GM21447 (cell line): ENCODE results near the gene PEAK1.
"Not testable (repeated sequence)": the region's sequence is repeated elsewhere in the genome, so short reads cannot be mapped to it uniquely, and the experiment has no call there.

Source experiments
- ATAC-seq: cut with Tn5 transposase; IDR thresholded peaks from one replicate; pipeline ENCODE4 v1.9.1; 2021; ENCODE audit not compliant: unreplicated experiment

The PEAK1 gene

DNA sequence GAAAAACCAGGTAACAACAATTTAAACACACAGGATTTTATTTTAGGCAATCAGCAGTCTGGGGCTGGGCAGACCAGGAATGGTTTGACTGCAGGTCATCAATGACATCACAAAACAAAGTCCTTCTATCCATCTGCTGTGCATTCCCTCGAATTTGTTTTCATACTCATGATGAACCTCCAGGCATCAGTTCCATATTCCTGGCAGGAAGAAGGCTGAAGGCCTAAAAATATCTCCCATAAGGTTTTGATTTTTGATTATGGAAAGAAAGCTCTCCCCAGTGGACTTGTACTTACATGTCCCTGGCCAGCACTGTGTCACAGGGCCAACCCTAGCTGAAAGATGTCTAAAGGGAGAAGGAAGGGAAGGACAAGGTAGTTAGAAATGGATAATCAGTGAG lies 107.4 kb downstream of the PEAK1 start:
- no peak for ATAC-seq

DNA sequence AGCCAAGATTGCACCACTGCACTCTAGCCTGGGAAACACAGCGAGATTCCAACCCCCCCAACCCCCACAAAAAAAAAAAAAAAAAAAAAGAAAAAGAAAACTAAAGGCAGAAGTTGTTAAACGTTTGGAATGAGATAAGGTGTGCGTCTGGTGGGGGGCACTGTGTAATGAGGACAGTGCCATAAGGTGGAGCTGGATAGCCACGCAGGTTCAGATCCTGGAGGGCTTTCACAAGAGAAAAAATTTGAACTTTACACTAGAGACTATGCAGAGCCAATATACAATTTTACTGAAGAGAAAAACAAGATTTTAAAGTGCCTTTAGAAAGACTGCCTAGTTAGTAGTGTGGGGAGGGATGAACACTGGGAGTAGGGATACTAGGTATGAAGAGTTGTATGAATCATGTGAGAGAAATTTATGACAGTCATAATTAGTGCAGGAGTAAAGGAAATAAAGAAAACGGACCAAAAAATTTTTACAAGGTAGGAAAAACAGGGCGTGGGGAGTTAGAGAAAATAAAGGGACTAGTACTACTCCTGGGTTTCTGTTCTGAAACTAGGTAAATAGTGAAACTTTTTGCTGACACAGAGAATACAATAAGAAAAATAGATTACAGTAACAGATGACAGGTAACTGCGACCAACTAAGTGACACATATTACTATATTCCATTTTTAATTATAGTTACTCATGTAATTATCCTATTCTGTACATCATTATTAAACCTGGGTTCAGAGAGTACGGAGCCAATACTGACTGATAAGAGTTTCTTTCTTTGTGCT lies 108.1 kb downstream of the PEAK1 start:
- ATAC-seq: no peak

DNA sequence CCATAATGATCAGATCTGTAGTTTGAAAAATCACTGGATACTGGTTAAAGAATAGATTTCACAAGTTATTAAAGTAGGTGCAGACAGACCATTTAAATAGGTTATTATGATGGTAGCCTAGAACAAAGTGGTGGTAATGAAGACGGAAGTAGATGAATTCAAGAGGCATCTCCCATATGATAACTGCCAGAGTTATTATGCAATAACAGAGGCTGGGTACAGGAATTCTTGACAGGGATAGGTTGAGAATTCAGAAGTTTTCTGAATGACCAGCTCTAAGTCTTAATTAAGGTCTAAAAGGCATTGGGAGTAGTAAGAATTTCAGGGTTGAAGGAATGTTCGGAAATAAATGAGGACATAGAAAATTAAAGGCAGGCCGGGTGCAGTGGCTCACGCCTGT lies 108.9 kb downstream of the PEAK1 start:
- ATAC-seq: no peak

DNA sequence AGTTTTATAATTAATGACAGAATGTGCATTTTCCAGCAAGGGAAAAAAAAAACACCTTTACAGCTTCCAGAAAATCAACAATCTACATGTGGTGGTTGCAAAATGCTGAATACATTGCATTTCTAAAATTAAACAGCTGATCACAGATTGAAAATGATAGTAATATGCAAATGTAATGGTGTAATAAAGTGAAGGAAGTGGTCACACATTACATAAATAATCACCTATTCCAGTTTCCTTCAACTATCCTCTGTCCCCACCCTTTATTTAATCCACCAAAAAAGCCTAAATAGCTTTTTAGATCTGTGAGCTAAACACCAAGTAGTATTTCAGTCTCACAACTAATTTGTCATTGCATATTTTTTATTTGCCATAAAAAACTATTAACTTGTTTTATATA lies 110.5 kb downstream of the PEAK1 start:
- no peak for ATAC-seq

DNA sequence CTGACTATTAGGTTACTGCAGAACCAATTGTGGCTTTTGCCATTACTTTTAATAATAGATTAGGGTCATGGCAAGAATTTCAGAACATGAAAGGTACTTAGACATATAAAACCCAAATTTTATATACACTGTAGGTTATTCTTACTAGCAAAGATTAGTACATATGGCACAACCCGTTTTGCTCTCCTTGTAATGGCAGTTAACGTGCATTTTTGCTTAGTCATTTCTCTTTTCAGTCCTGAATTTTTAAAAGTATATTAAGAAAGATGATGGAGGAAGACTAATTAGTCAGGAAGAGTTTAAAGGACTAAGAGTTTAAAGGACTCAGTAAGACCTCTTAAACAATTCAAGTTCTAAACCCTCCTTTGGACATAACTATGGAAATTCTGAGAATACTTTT lies 114.0 kb downstream of the PEAK1 start:
- no peak for ATAC-seq

DNA sequence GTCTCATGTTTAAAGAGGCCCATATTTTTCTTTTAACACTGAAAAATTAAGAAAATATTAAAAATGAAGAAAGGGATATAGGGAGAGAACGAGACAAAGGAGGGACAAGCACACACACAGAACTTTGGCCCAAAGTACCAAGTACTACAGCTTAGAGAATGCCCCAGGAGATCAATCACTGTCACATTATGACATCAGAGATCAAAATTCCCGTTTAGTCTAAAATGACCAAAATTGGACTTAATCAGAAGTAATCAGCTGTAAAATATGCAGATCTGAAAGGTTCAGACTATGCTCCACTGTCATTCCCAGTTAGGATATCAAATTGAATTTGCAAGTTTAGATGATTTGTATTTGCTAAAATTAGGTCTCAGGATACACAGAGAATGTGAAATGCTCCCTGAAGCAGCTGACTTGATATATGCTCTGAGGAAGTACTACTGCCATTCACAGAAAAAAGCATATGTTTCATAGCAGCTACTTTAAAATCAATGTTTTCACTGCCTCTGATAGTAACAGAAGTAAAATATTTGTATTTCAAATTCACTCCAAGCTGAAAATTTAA lies 123.0 kb downstream of the PEAK1 start:
- no peak for ATAC-seq

DNA sequence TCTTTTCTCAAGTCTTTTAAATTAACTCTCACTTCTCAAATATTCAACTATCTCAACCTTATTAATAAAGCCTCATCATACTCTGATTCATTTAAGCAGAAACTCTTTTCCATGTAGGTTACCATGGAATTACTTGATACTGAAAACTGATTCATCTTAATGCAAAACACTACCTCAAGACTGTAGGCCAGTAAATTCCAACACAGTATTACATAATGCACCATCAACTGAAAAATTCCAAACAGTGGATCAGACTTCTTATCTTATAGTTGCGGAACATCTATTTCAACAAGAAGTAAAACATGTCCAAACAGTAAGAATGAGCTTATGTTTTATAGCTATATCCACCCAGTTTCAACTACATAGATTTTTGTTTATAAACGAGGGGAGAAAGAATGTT lies 124.5 kb downstream of the PEAK1 start:
- no peak for ATAC-seq

DNA sequence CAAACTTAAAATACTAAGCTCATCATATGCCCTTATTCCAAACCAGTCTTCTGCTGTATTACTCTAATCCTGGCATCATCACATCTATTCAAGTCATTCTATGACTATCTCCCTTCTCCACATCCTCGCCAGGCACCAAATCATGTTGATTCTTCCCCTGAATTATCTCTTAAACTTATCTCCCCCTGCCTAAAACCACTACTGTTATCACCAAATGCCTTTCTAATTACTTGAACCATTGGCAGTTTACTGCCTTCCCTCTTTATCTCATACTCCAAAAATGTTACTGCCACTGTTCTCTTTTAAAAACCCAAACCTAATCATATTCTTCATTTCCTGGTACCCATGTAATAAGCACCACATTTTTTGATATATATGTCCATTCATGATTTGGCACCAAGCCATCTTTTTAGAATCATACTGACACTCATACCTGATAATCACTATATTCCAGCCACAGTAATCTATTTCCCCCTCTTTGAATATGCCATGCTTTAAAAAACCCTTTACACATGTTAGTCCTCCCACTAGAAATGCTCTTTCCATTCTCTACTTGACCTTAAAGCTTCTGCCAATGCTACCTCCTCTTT lies 126.8 kb downstream of the PEAK1 start:
- no peak for ATAC-seq

DNA sequence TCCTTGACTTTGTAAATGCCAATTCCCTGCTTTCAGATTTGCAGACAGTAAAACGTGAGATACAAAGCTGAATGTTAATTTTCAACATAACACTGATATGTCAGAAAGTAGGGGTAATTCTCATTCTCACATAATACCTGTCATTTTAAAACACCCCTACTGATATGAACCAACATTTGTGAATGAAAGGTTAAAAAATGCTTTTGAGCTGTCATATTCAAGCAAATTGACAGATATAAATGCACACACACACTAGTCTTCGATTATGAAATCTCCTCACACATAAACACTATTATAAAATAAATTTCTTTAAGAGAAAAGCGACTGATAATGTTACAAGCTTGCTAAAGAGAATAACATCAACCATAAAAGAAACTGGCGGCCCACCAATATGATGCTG lies 128.8 kb downstream of the PEAK1 start:
- ATAC-seq: no peak

DNA sequence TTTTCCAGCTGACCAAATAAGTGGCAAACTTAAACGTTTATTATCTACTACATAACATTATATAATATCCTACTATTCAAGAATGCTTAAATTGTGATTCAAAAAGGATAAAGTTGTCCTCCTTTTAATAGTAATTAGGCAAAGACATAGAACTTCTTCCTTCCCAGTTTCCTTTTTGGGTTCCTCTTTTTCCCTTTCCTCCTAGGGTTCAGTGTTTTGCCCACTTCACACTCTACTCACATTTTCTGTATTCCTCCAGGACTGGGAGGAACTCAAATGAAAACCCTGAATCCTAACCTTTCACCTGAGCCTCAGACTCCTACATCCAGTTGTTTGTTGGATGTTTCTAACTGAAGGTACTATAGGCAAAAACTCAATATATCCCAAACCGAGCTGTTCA lies 132.5 kb downstream of the PEAK1 start:
- ATAC-seq: no peak

DNA sequence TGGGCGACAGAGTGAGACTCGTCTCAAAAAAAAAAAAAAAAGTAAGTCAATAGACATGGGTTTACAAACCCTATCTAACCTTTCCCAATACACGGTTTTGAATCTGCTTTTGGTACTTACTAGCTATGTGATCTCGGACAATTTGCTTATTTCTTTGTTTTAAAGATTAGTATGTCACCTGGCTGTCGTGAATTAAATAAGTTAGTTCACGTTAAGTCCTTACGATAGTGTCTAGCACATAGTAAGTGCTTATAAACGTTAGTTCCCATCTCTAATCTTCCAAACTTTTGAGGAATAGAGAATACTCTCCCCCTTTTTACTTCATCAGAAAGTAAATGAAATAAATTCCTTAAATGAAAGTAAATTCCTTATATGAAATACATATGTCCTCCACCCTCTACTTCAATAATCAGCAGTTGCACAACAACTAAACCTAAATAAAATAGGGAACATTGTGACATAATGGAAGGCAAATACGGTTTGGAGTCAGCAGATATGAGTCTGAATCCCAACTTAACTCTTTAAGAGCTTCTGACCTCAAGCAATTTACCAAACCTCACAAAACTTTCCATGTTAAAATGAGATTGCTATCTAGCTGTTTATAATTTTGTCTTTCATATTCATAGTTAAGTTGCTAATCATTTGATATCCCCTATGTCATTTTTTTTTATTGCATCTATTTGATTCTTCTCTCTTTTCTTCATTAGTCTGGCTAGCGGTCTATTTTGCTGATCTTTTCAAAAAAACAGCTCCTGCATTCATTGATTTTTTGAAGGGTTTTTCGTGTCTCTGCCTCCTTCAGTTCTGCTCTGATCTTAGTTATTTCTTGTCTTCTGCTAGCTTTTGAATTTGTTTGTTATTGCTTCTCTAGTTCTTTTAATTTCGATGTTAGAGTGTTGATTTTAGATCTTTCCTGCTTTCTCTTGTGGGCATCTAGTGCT lies 134.6 kb downstream of the PEAK1 start:
- no peak for ATAC-seq

DNA sequence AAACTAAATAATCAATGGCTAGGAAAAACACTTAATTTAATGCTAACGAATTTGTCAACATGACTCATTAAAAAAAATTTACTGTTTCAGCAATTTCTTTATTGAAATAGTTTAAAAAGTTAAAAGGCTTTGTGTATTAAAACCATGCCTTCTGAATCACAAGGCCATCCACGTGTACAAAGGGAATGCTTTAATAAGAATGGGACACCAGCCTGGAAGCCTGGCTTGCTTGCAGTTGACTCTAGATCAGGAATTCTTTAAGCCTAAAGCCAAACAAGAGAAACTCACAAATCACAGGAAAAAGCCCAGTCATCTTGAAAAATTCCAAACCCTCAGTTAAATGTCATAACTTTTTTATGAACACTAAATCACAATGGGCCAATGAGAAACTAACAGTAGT lies 137.6 kb downstream of the PEAK1 start:
- ATAC-seq: no peak

DNA sequence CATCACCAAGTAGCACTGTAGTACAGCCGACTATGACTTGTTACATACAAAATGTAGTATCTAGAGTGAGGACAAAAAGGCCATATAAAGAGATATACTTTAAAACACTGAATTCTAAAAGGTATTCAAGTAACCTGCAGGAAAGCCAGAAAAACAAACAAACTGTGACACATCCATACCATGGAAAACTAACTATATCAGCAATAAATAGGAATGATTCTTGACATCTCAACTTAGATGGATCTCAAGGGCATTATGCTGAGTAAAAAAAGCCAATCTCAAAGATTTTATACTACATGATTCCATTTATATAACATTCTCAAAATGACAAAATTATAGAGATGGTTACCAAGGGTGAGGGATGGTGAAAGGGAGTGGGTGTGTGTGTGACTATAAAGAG lies 143.0 kb downstream of the PEAK1 start:
- no peak for ATAC-seq

DNA sequence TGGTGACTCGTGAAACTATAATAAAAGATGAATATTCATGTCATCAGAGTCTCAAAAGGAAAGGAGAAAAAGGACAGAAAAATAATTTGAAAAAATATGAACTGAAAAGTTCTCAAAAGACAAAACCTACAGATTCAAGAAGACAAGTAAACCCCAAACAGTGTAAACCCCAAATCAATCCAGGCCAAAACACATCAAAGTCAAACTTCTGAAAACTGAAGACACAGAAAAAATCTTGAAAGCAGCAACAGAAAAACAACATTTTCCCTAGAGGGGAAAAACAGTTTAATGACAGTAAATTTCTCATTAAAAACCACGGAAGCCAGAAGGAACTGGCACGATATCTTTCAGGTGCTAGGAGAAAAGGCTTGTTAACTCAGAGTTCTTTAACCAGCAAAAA lies 143.8 kb downstream of the PEAK1 start:
- ATAC-seq: no peak

DNA sequence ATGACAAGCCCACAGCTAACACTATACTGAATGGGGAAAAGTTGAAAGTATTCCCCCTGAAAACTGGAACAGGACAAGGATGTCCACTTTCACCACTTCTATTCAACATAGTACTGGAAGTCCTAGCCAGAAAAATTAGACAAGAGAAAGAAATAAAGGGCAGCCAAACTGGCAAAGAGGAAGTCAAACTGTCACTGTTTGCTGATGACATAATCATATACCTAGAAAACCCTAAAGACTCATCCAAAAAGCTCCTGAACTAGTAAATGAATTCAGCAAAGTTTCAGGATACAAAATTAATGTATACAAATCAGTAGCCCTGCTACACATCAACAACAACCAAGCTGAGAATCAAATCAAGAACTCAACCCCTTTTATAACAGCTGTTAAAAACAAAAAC lies 146.8 kb downstream of the PEAK1 start:
- ATAC-seq: not testable (repeated sequence)

DNA sequence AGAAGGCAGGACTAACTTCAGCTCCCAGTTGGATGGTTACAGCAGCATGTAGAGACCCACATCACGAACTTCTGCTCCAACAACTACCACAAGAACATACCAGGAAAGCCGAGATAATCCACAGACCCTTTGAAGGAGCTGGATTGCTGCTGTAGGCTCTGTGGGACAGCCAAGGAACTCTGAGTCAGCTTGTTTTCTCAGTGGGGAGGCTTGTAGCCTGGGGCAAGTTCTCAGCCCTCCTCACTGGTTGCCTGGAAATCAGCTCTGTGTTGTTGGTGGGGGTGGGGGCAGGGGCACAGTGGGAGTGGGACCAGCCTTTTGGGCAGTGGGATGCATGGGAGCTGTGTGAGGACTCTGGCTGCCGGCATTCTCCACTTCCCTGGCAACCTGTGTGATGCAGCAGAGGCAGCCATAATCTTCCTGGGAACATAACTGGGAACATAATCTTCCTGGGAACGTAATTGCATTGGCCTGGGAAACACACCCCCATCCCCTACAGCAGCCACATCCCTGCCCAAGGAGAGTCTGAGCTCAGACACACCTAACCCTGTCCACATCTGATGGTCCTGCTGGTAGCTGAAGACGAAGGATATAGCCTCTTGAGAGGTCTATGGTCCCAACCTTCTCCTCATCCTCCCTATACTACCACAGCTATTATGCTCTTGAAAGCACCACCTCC lies 153.1 kb downstream of the PEAK1 start:
- ATAC-seq: no peak

DNA sequence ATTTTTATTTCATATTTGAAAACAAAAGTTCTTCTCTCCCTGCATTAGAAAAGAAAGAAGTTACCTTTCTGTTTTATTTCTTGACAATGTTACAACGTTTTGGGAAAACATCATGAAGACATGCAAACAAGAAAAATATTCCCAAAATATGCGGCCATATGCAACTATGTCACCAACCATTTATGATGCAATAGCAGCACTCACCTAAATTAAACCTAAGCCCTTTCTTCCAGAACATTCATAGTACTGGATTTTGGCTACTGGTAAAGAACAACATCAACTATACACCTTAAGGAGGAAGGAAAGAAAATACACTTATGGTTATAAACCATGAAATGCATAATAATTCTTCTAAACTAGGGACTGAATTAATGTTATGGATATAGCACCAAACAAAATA lies 164.5 kb downstream of the PEAK1 start:
- no peak for ATAC-seq

DNA sequence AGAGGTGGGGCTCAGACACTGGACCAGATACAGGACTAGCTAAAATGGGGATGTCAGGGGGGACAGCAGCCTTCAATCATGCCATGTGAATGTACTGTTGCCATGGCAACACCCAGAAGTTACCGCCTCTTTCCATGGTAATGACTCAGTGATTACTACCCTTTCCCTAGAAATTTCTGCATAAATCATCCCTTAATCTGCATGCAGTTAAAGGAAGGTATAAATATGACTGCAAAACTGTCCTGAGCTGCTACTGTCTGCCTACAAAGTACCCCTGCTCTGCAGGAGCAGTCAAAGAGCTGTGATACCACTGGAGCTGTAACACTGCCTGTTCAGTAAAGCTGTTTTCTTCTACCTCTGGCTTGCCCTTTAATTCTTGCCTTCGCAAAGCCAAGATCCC lies 168.2 kb downstream of the PEAK1 start:
- ATAC-seq: no peak

DNA sequence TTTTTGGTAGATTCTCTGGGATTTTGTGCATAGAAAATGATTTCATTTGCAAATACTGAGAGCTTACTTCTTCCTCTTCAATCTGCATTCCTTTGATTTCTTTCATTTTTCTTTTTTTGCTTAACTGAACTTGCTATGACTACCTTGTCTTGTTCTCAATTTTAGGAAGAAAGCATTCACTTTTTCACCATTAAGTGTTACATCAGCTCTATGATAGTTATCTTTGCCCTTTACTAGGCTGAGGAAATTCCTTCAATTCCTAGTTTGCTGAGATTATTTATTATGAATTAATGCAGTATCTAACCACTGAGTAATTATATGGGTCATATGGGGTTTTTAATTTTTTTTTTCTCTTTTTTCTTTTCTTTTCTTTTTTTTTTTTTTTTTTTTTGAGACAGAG lies 172.8 kb downstream of the PEAK1 start:
- no peak for ATAC-seq

DNA sequence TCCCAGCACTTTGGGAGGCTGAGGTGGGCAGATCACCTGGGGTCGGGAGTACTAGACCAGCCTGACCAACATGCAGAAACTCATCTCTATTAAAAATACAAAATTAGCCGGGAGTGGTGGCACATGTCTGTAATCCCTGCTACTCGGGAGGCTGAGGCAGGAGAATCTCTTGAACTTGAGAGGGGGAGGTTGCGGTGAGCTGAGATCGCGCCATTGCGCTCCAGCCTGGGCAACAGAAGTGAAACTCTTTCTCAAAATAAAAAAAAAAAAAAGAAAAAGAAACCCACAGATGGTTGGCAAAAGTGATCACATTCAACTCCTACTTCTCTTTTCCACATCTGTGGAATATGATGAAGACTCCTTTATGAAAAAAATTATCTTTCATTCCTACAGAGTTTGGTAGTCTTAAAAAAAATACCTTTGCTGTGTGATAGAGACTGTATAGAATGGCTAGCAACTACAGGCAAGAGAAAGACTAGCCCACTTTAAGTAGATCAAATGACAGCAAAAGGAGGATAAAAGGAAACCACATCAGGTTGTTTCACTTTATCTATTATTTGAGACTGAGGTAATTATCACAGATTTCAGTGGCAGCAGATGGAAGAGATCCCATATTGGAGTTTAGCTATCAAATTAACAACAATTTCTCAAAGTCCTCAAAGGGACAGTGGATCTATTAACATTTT lies 176.0 kb downstream of the PEAK1 start:
- no peak for ATAC-seq
